ENCODE measurements around the gene PHACTR3. TPM values are rescaled to one million over a fixed set of nuclear protein-coding genes. Genes with fewer than 3 reads are reported as not detected.

PHACTR3 gene
- total and polyA plus RNA-seq, 2 donors (not counting 1 experiment from before 2014, with no cell fraction given): not detected

- Histone ChIP-seq H3K27me3 (ENCODE audit: control insufficient read depth, insufficient read depth, low read length) (no peaks in the 10 kb centered on the region), H3K9ac (ENCODE audit: insufficient read depth, low read length) (no peak overlapping the region), H3K4me1 (ENCODE audit: control insufficient read depth, extremely low read depth, insufficient read depth, low read length) (no peaks in the 10 kb centered on the region), H3K79me2 (ENCODE audit: control insufficient read depth, insufficient read depth, low read length) (no peaks in the 10 kb centered on the region), H3K36me3 (ENCODE audit: control insufficient read depth, insufficient read depth, low read length) (no peaks in the 10 kb centered on the region), H3K9me3 (ENCODE audit: control insufficient read depth, insufficient read depth, low read depth, low read length) (no peaks in the 10 kb centered on the region), H3K4me3 (replicated peaks in 1 of 4; ENCODE audit: control extremely low read depth in 1 of 4, insufficient read depth in 1 of 4, low read depth in 3 of 4, low read length in 4 of 4) (no peak overlapping the region), H3K27ac (ENCODE audit: insufficient read depth, low read length) (no peak overlapping the region), H4K20me1 (ENCODE audit: control insufficient read depth, extremely low read depth, insufficient read depth, low read length) (no peaks in the 10 kb centered on the region), H3K4me2 (ENCODE audit: extremely low read depth, insufficient read depth, low read length) (no peak overlapping the region), H2AFZ (ENCODE audit: low read length) (no peak overlapping the region)
- no peak for DNase-seq (ENCODE audit: low read depth in 2 of 2)
- TF ChIP-seq CTCF (conservative IDR thresholded peaks at IDR 0.05 in 1 of 2, IDR thresholded peaks at IDR 0.05 in 1 of 2; ENCODE audit: low read depth in 1 of 2, low read length in 2 of 2): no peak
- TF ChIP-seq EZH2 (IDR thresholded peaks at IDR 0.05; ENCODE audit: low read length, missing control alignments): no peak
These were observed 169.9 kb downstream of the PHACTR3 start for GRCh38 chr20:59774204-59774641.

GRCh38 chr20:59774921-59775686 lies 170.8 kb downstream of the PHACTR3 start:
- Histone ChIP-seq H2AFZ (ENCODE audit: low read length) (no peak overlapping the region), H3K36me3 (ENCODE audit: control insufficient read depth, insufficient read depth, low read length) (no peaks in the 10 kb centered on the region), H3K27ac (ENCODE audit: insufficient read depth, low read length) (no peak overlapping the region), H3K4me2 (ENCODE audit: extremely low read depth, insufficient read depth, low read length) (no peak overlapping the region), H4K20me1 (ENCODE audit: control insufficient read depth, extremely low read depth, insufficient read depth, low read length) (no peaks in the 10 kb centered on the region), H3K4me3 (replicated peaks in 1 of 4; ENCODE audit: control extremely low read depth in 1 of 4, insufficient read depth in 1 of 4, low read depth in 3 of 4, low read length in 4 of 4) (no peak overlapping the region), H3K9ac (ENCODE audit: insufficient read depth, low read length) (no peak overlapping the region), H3K4me1 (ENCODE audit: control insufficient read depth, extremely low read depth, insufficient read depth, low read length) (no peaks in the 10 kb centered on the region), H3K27me3 (ENCODE audit: control insufficient read depth, insufficient read depth, low read length) (no peaks in the 10 kb centered on the region), H3K9me3 (ENCODE audit: control insufficient read depth, insufficient read depth, low read depth, low read length) (no peaks in the 10 kb centered on the region), H3K79me2 (ENCODE audit: control insufficient read depth, insufficient read depth, low read length) (no peaks in the 10 kb centered on the region)
- TF ChIP-seq CTCF (conservative IDR thresholded peaks at IDR 0.05 in 1 of 2, IDR thresholded peaks at IDR 0.05 in 1 of 2; ENCODE audit: low read depth in 1 of 2, low read length in 2 of 2) (no peak), EZH2 (IDR thresholded peaks at IDR 0.05; ENCODE audit: low read length, missing control alignments) (no peak)
- DNase-seq (ENCODE audit: low read depth in 2 of 2): no peak

GRCh38 chr20:59775687-59776055 lies 171.3 kb downstream of the PHACTR3 start:
- no peaks in the 10 kb centered on the region for H3K79me2 ChIP-seq (ENCODE audit: control insufficient read depth, insufficient read depth, low read length)
- TF ChIP-seq EZH2 (IDR thresholded peaks at IDR 0.05; ENCODE audit: low read length, missing control alignments) (no peak), CTCF (conservative IDR thresholded peaks at IDR 0.05 in 1 of 2, IDR thresholded peaks at IDR 0.05 in 1 of 2; ENCODE audit: low read depth in 1 of 2, low read length in 2 of 2) (no peak)
- no peak overlapping the region for H3K9ac ChIP-seq (ENCODE audit: insufficient read depth, low read length)
- no peak overlapping the region for H3K27ac ChIP-seq (ENCODE audit: insufficient read depth, low read length)
- no peaks in the 10 kb centered on the region for H3K36me3 ChIP-seq (ENCODE audit: control insufficient read depth, insufficient read depth, low read length)
- no peaks in the 10 kb centered on the region for H3K9me3 ChIP-seq (ENCODE audit: control insufficient read depth, insufficient read depth, low read depth, low read length)
- H3K4me2 ChIP-seq (ENCODE audit: extremely low read depth, insufficient read depth, low read length): no peak overlapping the region
- H2AFZ ChIP-seq (ENCODE audit: low read length): no peak overlapping the region
- H3K4me1 ChIP-seq (ENCODE audit: control insufficient read depth, extremely low read depth, insufficient read depth, low read length): no peaks in the 10 kb centered on the region
- no peak overlapping the region for H3K4me3 ChIP-seq (replicated peaks in 1 of 4; ENCODE audit: control extremely low read depth in 1 of 4, insufficient read depth in 1 of 4, low read depth in 3 of 4, low read length in 4 of 4)
- no peak for DNase-seq (ENCODE audit: low read depth in 2 of 2)
- no peaks in the 10 kb centered on the region for H4K20me1 ChIP-seq (ENCODE audit: control insufficient read depth, extremely low read depth, insufficient read depth, low read length)
- no peaks in the 10 kb centered on the region for H3K27me3 ChIP-seq (ENCODE audit: control insufficient read depth, insufficient read depth, low read length)
